HG03280 (cell line): Measurements from ENCODE around the gene TMEM94.
A peak's percentile ranks its signal among the peaks of the same experiment; 100 is the strongest.
"Not testable (repeated sequence)": the region's sequence is repeated elsewhere in the genome, so short reads cannot be mapped to it uniquely, and the experiment has no call there.

ENCODE experiments used
- ATAC-seq: cut with Tn5 transposase; IDR thresholded peaks from one replicate; pipeline ENCODE4 v1.9.1; 2021; ENCODE audit warnings: mild to moderate bottlenecking, moderate library complexity; ENCODE audit not compliant: unreplicated experiment

TMEM94 gene

GRCh38 chr17:75445296-75445695 lies 11.1 kb upstream of the TMEM94 start:
- ATAC-seq = no peak

- not testable (repeated sequence) for ATAC-seq
Measured at GRCh38 chr17:75445896-75446295, 10.5 kb upstream of the TMEM94 start.

GRCh38 chr17:75447951-75448856 lies 8.2 kb upstream of the TMEM94 start:
- ATAC-seq = no peak

- ATAC-seq = no peak
Measured at GRCh38 chr17:75450270-75450669, 6.2 kb upstream of the TMEM94 start.

- ATAC-seq = no peak
Measured at GRCh38 chr17:75454193-75454592, 2.2 kb upstream of the TMEM94 start.

- not testable (repeated sequence) for ATAC-seq
Measured at GRCh38 chr17:75454672-75455071, 1.8 kb upstream of the TMEM94 start.

- ATAC-seq = peak; percentile 6
Measured at GRCh38 chr17:75456039-75456416, 407 bp upstream of the TMEM94 start.

GRCh38 chr17:75457047-75457654 lies 716 bp downstream of the TMEM94 start:
- ATAC-seq = no peak

GRCh38 chr17:75459246-75459589 lies 2.8 kb downstream of the TMEM94 start:
- ATAC-seq = no peak

GRCh38 chr17:75459590-75460267 lies 3.3 kb downstream of the TMEM94 start:
- no peak for ATAC-seq

- ATAC-seq = no peak
Measured at GRCh38 chr17:75460295-75460694, 3.9 kb downstream of the TMEM94 start.

GRCh38 chr17:75463603-75464002 lies 7.2 kb downstream of the TMEM94 start:
- no peak for ATAC-seq

GRCh38 chr17:75465039-75465438 lies 8.6 kb downstream of the TMEM94 start:
- no peak for ATAC-seq

- no peak for ATAC-seq
Measured at GRCh38 chr17:75468291-75468754, 11.9 kb downstream of the TMEM94 start.

- ATAC-seq = no peak
Measured at GRCh38 chr17:75468779-75469373, 12.4 kb downstream of the TMEM94 start.

GRCh38 chr17:75471207-75471606 lies 14.8 kb downstream of the TMEM94 start:
- ATAC-seq = no peak

- ATAC-seq = no peak
Measured at GRCh38 chr17:75472119-75472518, 15.7 kb downstream of the TMEM94 start.

GRCh38 chr17:75473246-75473645 lies 16.8 kb downstream of the TMEM94 start:
- ATAC-seq = no peak

- no peak for ATAC-seq
Measured at GRCh38 chr17:75474736-75475135, 18.3 kb downstream of the TMEM94 start.

GRCh38 chr17:75475144-75475835 lies 18.9 kb downstream of the TMEM94 start:
- ATAC-seq = no peak

- ATAC-seq = no peak
Measured at GRCh38 chr17:75475851-75476250, 19.4 kb downstream of the TMEM94 start.
